Astrocyte (in vitro differentiated cells and primary cell): ENCODE data around the gene NANOS1. TPM values are rescaled to one million over a fixed set of nuclear protein-coding genes. Genes with fewer than 3 reads are reported as not detected.
A peak's percentile ranks its signal among the peaks of the same experiment; 100 is the strongest.

Experiments used
- DNase-seq: peaks from one replicate; pipeline ENCODE4 v3.0.0-alpha.2; 2010; ENCODE audit warnings: low read depth
- FAIRE-seq: peaks from 2 replicates; lab custom pipeline; 2011; peaks lifted over from hg19 to GRCh38; lab: Jason Lieb, UNC
- H2AFZ ChIP-seq: 2 replicates; pipeline ENCODE4 v1.6.0; 2012; ENCODE audit warnings: low read depth, low read length, inconsistent platforms
- H3K27ac ChIP-seq: 2 replicates; pipeline ENCODE4 v1.5.1; 2011; ENCODE audit warnings: low read depth, low read length, inconsistent platforms
- H3K27me3 ChIP-seq: 2 replicates; pipeline ENCODE4 v1.6.0; 2011; ENCODE audit warnings: low read length, inconsistent platforms; ENCODE audit not compliant: insufficient read depth
- H3K36me3 ChIP-seq: 2 replicates; pipeline ENCODE4 v1.5.1; 2011; ENCODE audit warnings: low read length, inconsistent platforms; ENCODE audit not compliant: insufficient read depth
- H3K4me1 ChIP-seq: 2 replicates; pipeline ENCODE4 v1.5.1; 2011; ENCODE audit warnings: low read length, inconsistent platforms; ENCODE audit not compliant: insufficient read depth
- H3K4me2 ChIP-seq: 2 replicates; pipeline ENCODE4 v1.6.0; 2012; ENCODE audit warnings: low read length, inconsistent platforms
- H3K4me3 ChIP-seq: 2 replicates; pipeline ENCODE4 v1.5.1; 2011; ENCODE audit warnings: low read depth, mild to moderate bottlenecking, low read length, inconsistent platforms; ENCODE audit not compliant: insufficient read depth
- H3K79me2 ChIP-seq: 2 replicates; pipeline ENCODE4 v1.6.0; 2012; ENCODE audit warnings: mild to moderate bottlenecking, low read length, inconsistent platforms; ENCODE audit not compliant: insufficient read depth
- H3K9ac ChIP-seq: 2 replicates; pipeline ENCODE4 v1.6.0; 2012; ENCODE audit warnings: mild to moderate bottlenecking, low read length, inconsistent platforms
- H3K9me3 ChIP-seq: 2 replicates; pipeline ENCODE4 v1.5.1; 2012; ENCODE audit warnings: low read depth, mild to moderate bottlenecking, low read length, inconsistent platforms; ENCODE audit not compliant: insufficient read depth
- H4K20me1 ChIP-seq: 2 replicates; pipeline ENCODE4 v1.6.0; 2012; ENCODE audit warnings: low read length, inconsistent platforms; ENCODE audit not compliant: insufficient read depth
- H3K27ac Mint-ChIP-seq: one replicate; pipeline ENCODE4 v1.8.0; 2021; ENCODE audit warnings: mild to moderate bottlenecking, mixed read lengths; ENCODE audit not compliant: unreplicated experiment
- H3K27me3 Mint-ChIP-seq: one replicate; pipeline ENCODE4 v1.8.0; 2021; ENCODE audit warnings: low read depth, mixed read lengths; ENCODE audit not compliant: unreplicated experiment
- H3K36me3 Mint-ChIP-seq: one replicate; pipeline ENCODE4 v1.8.0; 2021; ENCODE audit warnings: low read depth, mixed read lengths; ENCODE audit not compliant: unreplicated experiment
- H3K4me1 Mint-ChIP-seq: one replicate; pipeline ENCODE4 v1.8.0; 2021; ENCODE audit warnings: low read depth, mixed read lengths; ENCODE audit not compliant: unreplicated experiment
- H3K4me3 Mint-ChIP-seq: one replicate; pipeline ENCODE4 v1.8.0; 2021; ENCODE audit warnings: mild to moderate bottlenecking, moderate library complexity, mixed read lengths; ENCODE audit not compliant: unreplicated experiment
- H3K9me3 Mint-ChIP-seq: one replicate; pipeline ENCODE4 v1.8.0; 2021; ENCODE audit warnings: mild to moderate bottlenecking, mixed read lengths; ENCODE audit not compliant: unreplicated experiment
- EZH2 ChIP-seq: IDR thresholded peaks from 2 replicates; pipeline ENCODE4 v1.6.1; 2012; ENCODE audit warnings: mild to moderate bottlenecking, low read length, inconsistent platforms; ENCODE audit not compliant: insufficient read depth
- total RNA-seq: library from RNA; stranded (reverse); gene quantifications from 2 replicates; pipeline ENCODE4 v1.2.1, GENCODE V29; 2021
- TF ChIP-seq, protein P1 (sequence below): IDR thresholded peaks from 2 replicates; pipeline ENCODE4 v1.5.1; 2011; ENCODE audit warnings: low read depth, mild to moderate bottlenecking, inconsistent platforms, low read length, moderate library complexity; ENCODE audit not compliant: insufficient read depth

NANOS1 gene
- total RNA-seq, 1 donor from 2014 or later: 4.7 TPM

DNA sequence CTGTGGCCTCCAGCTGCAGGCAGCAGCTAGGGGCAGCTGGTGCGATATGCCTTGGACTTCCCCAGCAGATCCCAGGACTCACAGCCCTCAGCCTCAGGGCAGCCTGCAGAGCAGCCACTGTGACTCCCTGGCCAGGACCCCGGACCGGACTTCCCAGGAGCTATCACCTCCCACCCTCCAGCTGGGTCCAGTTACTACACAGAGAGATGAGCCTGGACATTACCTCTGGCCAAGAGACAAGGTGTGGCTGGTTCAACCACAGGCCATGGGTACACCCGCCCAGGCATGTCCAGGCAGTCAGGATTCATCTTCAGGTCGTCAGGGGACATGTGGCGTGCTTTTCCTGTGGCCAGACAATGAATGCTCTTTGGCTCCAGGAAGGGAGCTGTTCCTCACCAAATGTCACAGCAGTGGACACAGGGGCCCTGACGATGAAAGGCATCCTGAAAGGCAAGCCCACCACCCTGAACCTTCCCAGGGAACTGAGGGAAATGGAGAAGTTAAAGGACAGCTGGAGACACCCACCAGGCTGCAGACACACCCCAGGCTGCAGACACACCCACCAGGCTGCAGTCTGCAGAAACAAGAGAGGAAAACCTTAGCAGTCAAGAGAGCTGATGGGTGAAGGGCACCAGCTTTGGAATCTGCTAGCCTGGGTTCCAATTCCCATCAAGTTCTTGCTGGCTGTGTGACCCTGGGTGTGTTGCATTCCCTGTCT is 25.8 kb upstream of the NANOS1 start:
- H3K9me3 Mint-ChIP-seq: peaks cover 4% of the 10 kb centered on the region
- DNase-seq (no peak), FAIRE-seq (no peak)
- TF ChIP-seq EZH2: no peak
- TF ChIP-seq, protein P1, sequence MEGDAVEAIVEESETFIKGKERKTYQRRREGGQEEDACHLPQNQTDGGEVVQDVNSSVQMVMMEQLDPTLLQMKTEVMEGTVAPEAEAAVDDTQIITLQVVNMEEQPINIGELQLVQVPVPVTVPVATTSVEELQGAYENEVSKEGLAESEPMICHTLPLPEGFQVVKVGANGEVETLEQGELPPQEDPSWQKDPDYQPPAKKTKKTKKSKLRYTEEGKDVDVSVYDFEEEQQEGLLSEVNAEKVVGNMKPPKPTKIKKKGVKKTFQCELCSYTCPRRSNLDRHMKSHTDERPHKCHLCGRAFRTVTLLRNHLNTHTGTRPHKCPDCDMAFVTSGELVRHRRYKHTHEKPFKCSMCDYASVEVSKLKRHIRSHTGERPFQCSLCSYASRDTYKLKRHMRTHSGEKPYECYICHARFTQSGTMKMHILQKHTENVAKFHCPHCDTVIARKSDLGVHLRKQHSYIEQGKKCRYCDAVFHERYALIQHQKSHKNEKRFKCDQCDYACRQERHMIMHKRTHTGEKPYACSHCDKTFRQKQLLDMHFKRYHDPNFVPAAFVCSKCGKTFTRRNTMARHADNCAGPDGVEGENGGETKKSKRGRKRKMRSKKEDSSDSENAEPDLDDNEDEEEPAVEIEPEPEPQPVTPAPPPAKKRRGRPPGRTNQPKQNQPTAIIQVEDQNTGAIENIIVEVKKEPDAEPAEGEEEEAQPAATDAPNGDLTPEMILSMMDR: no peak
- H3K27me3 ChIP-seq: peaks cover 5% of the 10 kb centered on the region
- H3K27me3 Mint-ChIP-seq: peaks cover 3% of the 10 kb centered on the region
- peaks cover 28% of the 10 kb centered on the region for H3K4me1 Mint-ChIP-seq
- no peaks in the 10 kb centered on the region for H3K36me3 ChIP-seq
- peaks cover 3% of the 10 kb centered on the region for H3K36me3 Mint-ChIP-seq
- H3K27ac ChIP-seq: no peak overlapping the region
- H3K79me2 ChIP-seq: no peaks in the 10 kb centered on the region
- H3K4me3 Mint-ChIP-seq: no peak overlapping the region
- no peak overlapping the region for H2AFZ ChIP-seq
- no peak overlapping the region for H3K9ac ChIP-seq
- no peaks in the 10 kb centered on the region for H3K9me3 ChIP-seq
- H4K20me1 ChIP-seq: peaks cover 9% of the 10 kb centered on the region
- no peak overlapping the region for H3K4me3 ChIP-seq
- H3K27ac Mint-ChIP-seq: no peak overlapping the region
- peaks cover 19% of the 10 kb centered on the region for H3K4me1 ChIP-seq
- no peak overlapping the region for H3K4me2 ChIP-seq

DNA sequence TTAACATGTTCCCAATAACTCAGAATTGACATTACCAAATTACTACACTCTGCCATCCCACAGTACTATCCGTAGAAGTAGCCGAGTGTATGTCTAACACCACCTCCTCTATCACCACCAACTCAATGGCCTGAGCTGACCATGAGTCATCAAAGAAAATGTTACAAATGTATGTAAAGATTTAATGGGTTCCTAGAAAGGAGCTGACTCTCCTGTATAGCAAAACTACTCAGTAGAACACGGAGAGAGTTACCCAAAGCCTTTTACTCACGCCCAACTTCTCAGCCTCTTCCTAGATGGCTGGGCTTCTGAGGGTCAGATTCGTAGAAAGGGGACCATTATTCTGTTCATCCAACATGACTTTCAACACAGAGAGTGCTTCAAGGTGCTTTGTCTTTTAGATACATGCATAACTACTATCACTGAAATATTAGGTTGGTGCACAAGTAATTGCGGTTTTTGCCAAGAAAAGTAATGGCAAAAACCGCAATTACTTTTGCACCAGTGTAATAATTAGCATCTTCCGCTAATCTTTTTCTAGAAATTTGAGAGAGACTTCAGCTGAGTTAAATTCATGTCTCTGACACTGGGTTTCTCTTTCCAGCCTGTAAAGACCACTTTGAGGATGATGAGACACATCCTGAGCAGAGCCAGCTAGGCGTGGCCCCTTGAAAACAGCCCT is 24.0 kb upstream of the NANOS1 start:
- H3K79me2 ChIP-seq: no peaks in the 10 kb centered on the region
- peaks cover 9% of the 10 kb centered on the region for H4K20me1 ChIP-seq
- H3K36me3 ChIP-seq: no peaks in the 10 kb centered on the region
- FAIRE-seq (no peak), DNase-seq (peak; percentile 31)
- H3K9ac ChIP-seq: no peak overlapping the region
- TF ChIP-seq, protein P1: no peak
- no peak for TF ChIP-seq EZH2
- Mint-ChIP-seq H3K36me3 (peaks cover 3% of the 10 kb centered on the region), H3K9me3 (peaks cover 4% of the 10 kb centered on the region), H3K4me3 (peak overlapping the region; percentile 57), H3K27ac (peak overlapping the region; percentile 60), H3K27me3 (peaks cover 3% of the 10 kb centered on the region), H3K4me1 (peaks cover 30% of the 10 kb centered on the region)
- H3K4me2 ChIP-seq: peak overlapping the region; percentile 41
- peaks cover 5% of the 10 kb centered on the region for H3K27me3 ChIP-seq
- no peak overlapping the region for H3K27ac ChIP-seq
- no peak overlapping the region for H2AFZ ChIP-seq
- no peaks in the 10 kb centered on the region for H3K9me3 ChIP-seq
- H3K4me1 ChIP-seq: peaks cover 19% of the 10 kb centered on the region
- no peak overlapping the region for H3K4me3 ChIP-seq
